Testis (tissue), 3 donors: ENCODE measurements around the gene CCDC30. TPM values are rescaled to one million over a fixed set of nuclear protein-coding genes. Genes with fewer than 3 reads are reported as not detected.

ENCODE experiments used
- DNase-seq: peaks from one replicate; pipeline ENCODE4 v3.0.0-alpha.2; 2019
- H3K27ac ChIP-seq, 2 donors: fragments of 200-600 bp; sonication (generic); one replicate each; pipeline ENCODE4 v1.5.1; 2019
- H3K27me3 ChIP-seq: fragments of 200-600 bp; sonication (generic); one replicate; pipeline ENCODE4 v1.5.1; 2019
- H3K36me3 ChIP-seq: fragments of 200-600 bp; sonication (generic); one replicate; pipeline ENCODE4 v1.5.1; 2017; ENCODE audit warnings: low read depth; ENCODE audit errors: missing control alignments
- H3K4me1 ChIP-seq: fragments of 200-600 bp; sonication (generic); one replicate; pipeline ENCODE4 v1.5.1; 2019
- H3K4me3 ChIP-seq, 2 donors: fragments of 200-600 bp; sonication (generic); one replicate each; pipeline ENCODE4 v1.5.1; 2017 to 2019
- H3K9me3 ChIP-seq: fragments of 200-600 bp; sonication (generic); one replicate; pipeline ENCODE4 v1.5.1; 2017
- POLR2A ChIP-seq: fragments of 450-650 bp; IDR thresholded peaks from one replicate; pipeline ENCODE4 v1.6.1; 2017; ENCODE audit warnings: antibody characterized with exemption, mild to moderate bottlenecking, moderate library complexity
- WGBS, 2 donors: methylation state at CpG; one replicate each; pipeline ENCODE4 v1.1.5; 2018; 5-methylcytosine and 5-hydroxymethylcytosine counted together
- intact Hi-C: fragments of 100-400 bp; cut with DNase I; formaldehyde crosslinking; loops from one replicate; pipeline ENCODE4 v1.15.1; 2023; ENCODE audit warnings: low total_unique reads
- polyA plus RNA-seq: library from polyadenylated mRNA; stranded (reverse); fragments of 350-450 nt; fragmentation: Illumina TruSeq; extraction: RNeasy Lipid Tissue Mini Kit (QIAGEN cat#74804); gene quantifications from one replicate; pipeline ENCODE4 v1.2.3, GENCODE V29; 2014; ENCODE audit warnings: low read depth, low replicate concordance; ENCODE audit not compliant: insufficient read depth
- total RNA-seq, 2 donors: library from RNA; depleted of rRNA; stranded (reverse); fragments of >200 nt; gene quantifications; one replicate each; pipeline ENCODE4 v1.2.3, GENCODE V29; 2016
- TF ChIP-seq, protein P1 (sequence below), 3 experiments: fragments of 450-650 bp in 2 of 3; fragments of 200-600 bp in 1 of 3; sonication (generic) in 1 of 3; IDR thresholded peaks; one replicate each; pipeline ENCODE4 v1.5.1; 2016 to 2019; ENCODE audit warnings: antibody characterized with exemption in 3 of 3, mild to moderate bottlenecking in 2 of 3, moderate library complexity in 1 of 3

Gene CCDC30
- total and polyA plus RNA-seq, 3 donors from 2014 or later, result 5.8 to 16.1 (median 14.6) TPM

GRCh38 chr1:42658877-42659337 is 195.8 kb downstream of the CCDC30 start:
- 3 to 6% methylated on average over 17 to 20 of the region's 20 CpGs for WGBS, 2 donors
- no peak for DNase-seq
- Histone ChIP-seq H3K4me1 (peaks cover 17% of the 10 kb centered on the region), H3K27me3 (no peaks in the 10 kb centered on the region), H3K4me3 (peak overlapping the region; percentile 76 to 83), H3K9me3 (no peaks in the 10 kb centered on the region), H3K27ac (peak overlapping the region in 1 of 2 donors; percentile 46), H3K36me3 (no peaks in the 10 kb centered on the region)
- TF ChIP-seq, protein P1, sequence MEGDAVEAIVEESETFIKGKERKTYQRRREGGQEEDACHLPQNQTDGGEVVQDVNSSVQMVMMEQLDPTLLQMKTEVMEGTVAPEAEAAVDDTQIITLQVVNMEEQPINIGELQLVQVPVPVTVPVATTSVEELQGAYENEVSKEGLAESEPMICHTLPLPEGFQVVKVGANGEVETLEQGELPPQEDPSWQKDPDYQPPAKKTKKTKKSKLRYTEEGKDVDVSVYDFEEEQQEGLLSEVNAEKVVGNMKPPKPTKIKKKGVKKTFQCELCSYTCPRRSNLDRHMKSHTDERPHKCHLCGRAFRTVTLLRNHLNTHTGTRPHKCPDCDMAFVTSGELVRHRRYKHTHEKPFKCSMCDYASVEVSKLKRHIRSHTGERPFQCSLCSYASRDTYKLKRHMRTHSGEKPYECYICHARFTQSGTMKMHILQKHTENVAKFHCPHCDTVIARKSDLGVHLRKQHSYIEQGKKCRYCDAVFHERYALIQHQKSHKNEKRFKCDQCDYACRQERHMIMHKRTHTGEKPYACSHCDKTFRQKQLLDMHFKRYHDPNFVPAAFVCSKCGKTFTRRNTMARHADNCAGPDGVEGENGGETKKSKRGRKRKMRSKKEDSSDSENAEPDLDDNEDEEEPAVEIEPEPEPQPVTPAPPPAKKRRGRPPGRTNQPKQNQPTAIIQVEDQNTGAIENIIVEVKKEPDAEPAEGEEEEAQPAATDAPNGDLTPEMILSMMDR (IDR thresholded peaks at IDR 0.05), result no peak
- no peak for TF ChIP-seq POLR2A
- intact Hi-C loops, result no loop called here

DNA sequence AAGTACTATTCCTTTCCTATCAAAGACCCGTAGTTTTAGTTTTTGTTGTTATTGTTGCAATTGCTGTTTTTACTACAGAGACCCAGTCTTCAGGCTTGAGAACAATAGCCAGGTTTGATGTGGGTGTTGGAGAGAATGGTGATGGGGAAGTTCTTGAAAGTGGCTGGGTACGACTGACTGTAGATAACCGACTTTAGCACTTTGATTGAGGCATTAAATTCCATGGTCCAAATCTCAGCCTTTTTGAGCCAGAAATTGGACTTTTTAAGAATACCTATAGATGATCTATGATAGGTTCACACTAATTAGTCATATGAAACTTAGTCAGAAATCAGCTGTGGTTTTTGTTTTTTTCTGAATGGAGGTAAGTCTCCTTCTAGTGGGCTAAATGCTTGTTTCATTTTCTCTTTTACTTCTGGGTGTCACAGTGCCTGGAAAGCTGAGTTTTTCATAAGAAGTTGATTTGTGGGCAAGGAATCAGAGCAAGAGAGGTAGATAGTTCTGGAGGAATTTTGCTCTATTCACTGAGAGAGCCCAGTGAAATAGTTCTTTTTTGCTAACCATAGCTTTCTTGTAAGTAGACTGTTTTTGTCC is 197.9 kb downstream of the CCDC30 start:
- TF ChIP-seq, protein P1 (IDR thresholded peaks at IDR 0.05), result no peak
- TF ChIP-seq POLR2A, result no peak
- intact Hi-C loops, result no loop called here
- no peaks in the 10 kb centered on the region for H3K36me3 ChIP-seq
- H3K27ac ChIP-seq, result no peak overlapping the region
- peaks cover 17% of the 10 kb centered on the region for H3K4me1 ChIP-seq
- H3K27me3 ChIP-seq, result no peaks in the 10 kb centered on the region
- DNase-seq, result no peak
- no peak overlapping the region for H3K4me3 ChIP-seq
- 86 to 87% methylated on average over 3 of the region's 3 CpGs for WGBS, 2 donors
- no peaks in the 10 kb centered on the region for H3K9me3 ChIP-seq

GRCh38 chr1:42669936-42670335 is 206.8 kb downstream of the CCDC30 start:
- TF ChIP-seq POLR2A, result no peak
- TF ChIP-seq, protein P1 (IDR thresholded peaks at IDR 0.05), result no peak
- Histone ChIP-seq H3K4me3 (no peak overlapping the region), H3K36me3 (no peaks in the 10 kb centered on the region), H3K4me1 (no peaks in the 10 kb centered on the region), H3K9me3 (no peaks in the 10 kb centered on the region), H3K27me3 (no peaks in the 10 kb centered on the region), H3K27ac (no peak overlapping the region)
- DNase-seq, result no peak
- WGBS, 2 donors, result 92% methylated on average over 3 of the region's 3 CpGs
- intact Hi-C loops, result no loop called here

DNA sequence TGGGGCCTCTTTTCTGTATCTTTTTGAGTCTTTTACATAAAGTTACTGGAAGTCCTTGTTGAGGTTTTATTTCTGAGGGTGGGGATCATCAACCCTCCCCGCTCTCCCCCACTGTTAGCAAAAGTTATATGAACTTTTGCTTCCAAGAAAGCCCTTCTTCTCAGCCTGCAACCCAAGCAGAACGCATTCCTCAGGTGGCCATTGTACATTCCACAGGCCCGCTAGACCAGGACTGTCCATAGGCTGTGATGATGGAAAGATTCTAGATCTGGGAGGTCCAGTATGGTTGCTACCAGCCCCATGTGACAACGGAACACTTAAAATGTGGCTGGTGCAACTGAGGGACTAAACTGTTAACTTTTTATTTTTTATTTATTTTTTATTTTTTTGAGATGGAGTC is 207.3 kb downstream of the CCDC30 start:
- intact Hi-C loops, result no loop called here
- H3K9me3 ChIP-seq, result no peaks in the 10 kb centered on the region
- H3K4me1 ChIP-seq, result no peaks in the 10 kb centered on the region
- 88 to 98% methylated on average over 4 of the region's 4 CpGs for WGBS, 2 donors
- H3K36me3 ChIP-seq, result no peaks in the 10 kb centered on the region
- no peak overlapping the region for H3K27ac ChIP-seq
- DNase-seq, result no peak
- no peak for TF ChIP-seq POLR2A
- TF ChIP-seq, protein P1 (IDR thresholded peaks at IDR 0.05), result no peak
- no peaks in the 10 kb centered on the region for H3K27me3 ChIP-seq
- no peak overlapping the region for H3K4me3 ChIP-seq

DNA sequence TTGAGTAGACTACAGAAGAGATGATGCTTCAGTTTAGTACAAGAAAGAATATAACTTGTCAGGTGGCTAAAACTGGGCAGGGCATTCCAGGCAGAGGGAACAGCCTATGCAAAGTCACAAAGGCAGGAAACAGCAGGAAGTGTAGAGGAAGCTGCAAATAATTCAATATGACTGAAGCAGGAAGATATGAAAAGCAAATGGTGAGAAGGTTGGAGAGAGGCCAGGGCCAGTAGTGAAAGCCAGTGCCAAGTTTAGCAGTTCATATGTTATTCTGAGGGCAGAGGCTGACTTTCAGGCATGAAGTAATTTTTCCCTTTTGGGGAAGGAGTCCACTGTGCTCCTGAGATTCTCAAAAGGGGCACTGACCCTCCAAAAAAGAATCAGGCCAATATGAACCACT is 211.1 kb downstream of the CCDC30 start:
- TF ChIP-seq POLR2A, result no peak
- TF ChIP-seq, protein P1 (IDR thresholded peaks at IDR 0.05), result no peak
- intact Hi-C loops, result no loop called here
- no peaks in the 10 kb centered on the region for H3K9me3 ChIP-seq
- no peaks in the 10 kb centered on the region for H3K36me3 ChIP-seq
- H3K27ac ChIP-seq, result no peak overlapping the region
- no peak overlapping the region for H3K4me3 ChIP-seq
- H3K4me1 ChIP-seq, result no peaks in the 10 kb centered on the region
- DNase-seq, result no peak
- no peaks in the 10 kb centered on the region for H3K27me3 ChIP-seq
